ENCODE results near the gene C11orf21.

- TF ChIP-seq CTCF (IDR thresholded peaks at IDR 0.05): no peak
- TF ChIP-seq POLR2A (IDR thresholded peaks at IDR 0.05): no peak
- no peak for TF ChIP-seq POLR2AphosphoS5 (IDR thresholded peaks at IDR 0.05)
Observed at GRCh38 chr11:2310073-2310785, 8.5 kb upstream of the C11orf21 start.
